ENCODE data around the gene PRCP.

Gene PRCP

GRCh38 chr11:82818409-82819043, 81.7 kb downstream of the PRCP start:
- DNase-seq (ENCODE audit: low read depth) = no peak
- TF ChIP-seq CTCF (IDR thresholded peaks at IDR 0.05; ENCODE audit: insufficient read depth, low read depth, low read length, missing control alignments) = no peak
- no peak overlapping the region for H3K4me3 ChIP-seq (ENCODE audit: low read length)

GRCh38 chr11:82815406-82815805, 84.8 kb downstream of the PRCP start:
- TF ChIP-seq CTCF (IDR thresholded peaks at IDR 0.05; ENCODE audit: insufficient read depth, low read depth, low read length, missing control alignments) = no peak
- H3K4me3 ChIP-seq (ENCODE audit: low read length) = no peak overlapping the region
- no peak for DNase-seq (ENCODE audit: low read depth)

DNA sequence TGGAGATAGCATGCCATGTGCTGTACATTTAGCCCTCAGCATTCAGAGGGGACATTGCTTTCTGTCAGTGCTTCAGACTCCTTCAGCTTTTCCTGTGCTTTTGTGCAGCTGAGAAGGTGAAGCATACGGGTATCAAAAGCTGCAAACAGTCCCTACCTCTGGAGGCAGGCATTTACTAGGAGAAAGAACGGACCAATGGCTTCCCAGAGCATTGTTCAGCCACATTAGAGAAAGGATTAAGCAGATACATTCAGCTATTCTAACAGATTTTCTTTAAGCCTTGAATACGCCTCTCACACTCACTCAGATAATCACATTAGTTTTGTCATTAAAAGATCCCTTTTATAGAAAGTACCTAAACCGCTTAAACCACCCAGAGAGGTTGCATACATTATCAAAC, 85.9 kb downstream of the PRCP start:
- no peak overlapping the region for H3K4me3 ChIP-seq (ENCODE audit: low read length)
- TF ChIP-seq CTCF (IDR thresholded peaks at IDR 0.05; ENCODE audit: insufficient read depth, low read depth, low read length, missing control alignments) = no peak
- DNase-seq (ENCODE audit: low read depth) = no peak

GRCh38 chr11:82811369-82811768, 88.9 kb downstream of the PRCP start:
- no peak for DNase-seq (ENCODE audit: low read depth)
- no peak for TF ChIP-seq CTCF (IDR thresholded peaks at IDR 0.05; ENCODE audit: insufficient read depth, low read depth, low read length, missing control alignments)
- no peak overlapping the region for H3K4me3 ChIP-seq (ENCODE audit: low read length)

- no peak for TF ChIP-seq CTCF (IDR thresholded peaks at IDR 0.05; ENCODE audit: insufficient read depth, low read depth, low read length, missing control alignments)
- DNase-seq (ENCODE audit: low read depth) = no peak
These were observed 89.5 kb downstream of the PRCP start for GRCh38 chr11:82810738-82811137.

GRCh38 chr11:82810326-82810725, 89.9 kb downstream of the PRCP start:
- no peak for TF ChIP-seq CTCF (IDR thresholded peaks at IDR 0.05; ENCODE audit: insufficient read depth, low read depth, low read length, missing control alignments)
- no peak for DNase-seq (ENCODE audit: low read depth)
- H3K4me3 ChIP-seq (ENCODE audit: low read length) = no peak overlapping the region

More at GRCh38 chr11:82810738-82811137, 89.5 kb downstream of the PRCP start:
- no peak overlapping the region for H3K4me3 ChIP-seq (ENCODE audit: low read length)

DNA sequence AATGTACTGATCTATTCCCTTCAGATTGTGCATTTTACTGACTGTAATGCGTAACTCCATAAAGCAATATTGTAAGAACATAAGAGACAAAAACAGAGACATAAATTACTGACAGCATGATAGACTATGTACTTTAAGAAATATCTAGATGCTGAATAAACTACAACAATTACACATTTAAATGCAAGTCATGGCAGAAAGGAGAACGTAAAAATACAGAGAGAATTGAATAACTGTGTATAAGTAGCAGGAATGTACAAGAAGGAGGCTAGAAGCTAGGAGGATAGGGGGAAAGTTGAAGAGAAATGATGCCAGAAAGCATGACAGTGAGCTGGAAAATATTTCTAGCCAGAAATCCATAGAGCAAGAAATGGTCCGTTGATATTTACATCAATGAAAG, 92.6 kb downstream of the PRCP start:
- no peak for TF ChIP-seq CTCF (IDR thresholded peaks at IDR 0.05; ENCODE audit: insufficient read depth, low read depth, low read length, missing control alignments)
- no peak for DNase-seq (ENCODE audit: low read depth)
- H3K4me3 ChIP-seq (ENCODE audit: low read length) = no peak overlapping the region
